ENCODE data around the gene KIF1A.
"Not testable (repeated sequence)": the region's sequence is repeated elsewhere in the genome, so short reads cannot be mapped to it uniquely, and the experiment has no call there.

The KIF1A gene

DNA sequence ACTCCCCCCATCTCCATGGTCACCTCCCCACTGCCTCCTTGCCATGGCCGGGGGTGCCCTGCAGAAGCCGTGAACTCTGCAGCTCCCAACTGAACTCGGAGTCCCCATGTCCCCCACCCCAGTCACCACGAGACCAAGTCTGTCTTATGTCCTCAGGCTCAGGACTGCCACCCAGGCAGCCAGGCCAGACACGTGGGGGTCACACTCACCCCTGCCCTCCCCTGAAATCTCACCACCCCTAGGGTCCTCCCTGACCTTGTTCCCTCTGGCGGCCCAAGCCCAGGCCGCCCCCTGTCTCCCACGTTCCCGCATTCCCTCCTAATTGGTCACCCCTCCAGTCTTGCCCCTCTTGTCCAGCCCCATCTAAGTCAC is 117.4 kb downstream of the KIF1A start:
- no peak for DNase-seq (ENCODE audit: low read depth)
- H3K4me3 ChIP-seq (ENCODE audit: low read length) = no peak overlapping the region
- TF ChIP-seq, protein P1, sequence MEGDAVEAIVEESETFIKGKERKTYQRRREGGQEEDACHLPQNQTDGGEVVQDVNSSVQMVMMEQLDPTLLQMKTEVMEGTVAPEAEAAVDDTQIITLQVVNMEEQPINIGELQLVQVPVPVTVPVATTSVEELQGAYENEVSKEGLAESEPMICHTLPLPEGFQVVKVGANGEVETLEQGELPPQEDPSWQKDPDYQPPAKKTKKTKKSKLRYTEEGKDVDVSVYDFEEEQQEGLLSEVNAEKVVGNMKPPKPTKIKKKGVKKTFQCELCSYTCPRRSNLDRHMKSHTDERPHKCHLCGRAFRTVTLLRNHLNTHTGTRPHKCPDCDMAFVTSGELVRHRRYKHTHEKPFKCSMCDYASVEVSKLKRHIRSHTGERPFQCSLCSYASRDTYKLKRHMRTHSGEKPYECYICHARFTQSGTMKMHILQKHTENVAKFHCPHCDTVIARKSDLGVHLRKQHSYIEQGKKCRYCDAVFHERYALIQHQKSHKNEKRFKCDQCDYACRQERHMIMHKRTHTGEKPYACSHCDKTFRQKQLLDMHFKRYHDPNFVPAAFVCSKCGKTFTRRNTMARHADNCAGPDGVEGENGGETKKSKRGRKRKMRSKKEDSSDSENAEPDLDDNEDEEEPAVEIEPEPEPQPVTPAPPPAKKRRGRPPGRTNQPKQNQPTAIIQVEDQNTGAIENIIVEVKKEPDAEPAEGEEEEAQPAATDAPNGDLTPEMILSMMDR (conservative IDR thresholded peaks at IDR 0.05; ENCODE audit: low read depth, low read length) = no peak

DNA sequence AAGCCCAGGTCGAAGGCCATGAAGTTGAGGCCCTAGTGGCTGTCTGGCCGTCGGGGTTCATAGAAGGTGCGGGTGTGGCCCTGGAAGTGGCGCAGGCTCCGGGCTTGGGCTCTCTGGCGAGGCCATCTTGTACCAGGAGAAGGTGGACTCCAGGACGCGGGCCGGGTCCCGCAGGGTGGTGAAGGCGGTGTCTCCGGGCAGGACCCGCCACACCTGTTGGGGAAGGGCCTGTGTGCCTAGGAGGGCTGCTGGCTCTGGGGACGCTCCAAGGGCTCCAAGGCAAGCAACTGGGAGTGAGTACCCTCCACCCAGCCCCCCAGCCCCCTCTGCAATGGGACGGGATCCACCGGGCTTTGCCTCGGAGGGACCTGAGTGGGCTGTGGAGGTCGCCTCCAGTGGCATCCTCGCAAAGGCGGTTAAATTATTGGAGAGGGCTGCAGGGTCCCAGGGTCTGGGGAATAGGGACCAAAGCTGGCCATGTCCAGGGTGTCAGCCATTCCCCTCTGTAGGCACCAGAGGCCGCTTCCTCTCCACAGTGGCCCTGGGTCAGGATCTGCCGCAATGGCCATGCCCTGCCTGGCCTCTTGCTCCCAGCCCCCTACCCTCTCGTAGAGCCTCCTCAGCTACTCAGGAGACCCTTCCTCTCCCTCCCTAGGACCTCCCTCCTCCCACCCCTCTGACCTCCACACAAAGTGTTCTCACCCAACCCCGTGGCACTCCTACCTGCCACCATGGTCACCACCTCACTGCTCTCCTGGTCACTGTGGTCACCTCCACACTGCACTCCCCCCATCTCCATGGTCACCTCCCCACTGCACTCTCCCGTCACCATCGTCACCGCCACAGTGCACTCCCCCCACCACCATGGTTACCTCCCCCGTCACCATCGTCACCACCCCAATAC is 118.0 kb downstream of the KIF1A start:
- H3K4me3 ChIP-seq (ENCODE audit: low read length) = no peak overlapping the region
- TF ChIP-seq, protein P1 (conservative IDR thresholded peaks at IDR 0.05; ENCODE audit: low read depth, low read length) = no peak
- no peak for DNase-seq (ENCODE audit: low read depth)

GRCh38 chr2:240701091-240701735 is 118.8 kb downstream of the KIF1A start:
- H3K4me3 ChIP-seq (ENCODE audit: low read length) = no peak overlapping the region
- no peak for DNase-seq (ENCODE audit: low read depth)
- TF ChIP-seq, protein P1 (conservative IDR thresholded peaks at IDR 0.05; ENCODE audit: low read depth, low read length) = no peak

- DNase-seq (ENCODE audit: low read depth); H3K4me3 ChIP-seq (ENCODE audit: low read length): not testable (repeated sequence)
Measured at GRCh38 chr2:240700616-240701015, 119.4 kb downstream of the KIF1A start.

- H3K4me3 ChIP-seq (ENCODE audit: low read length); DNase-seq (ENCODE audit: low read depth): not testable (repeated sequence)
Measured at GRCh38 chr2:240699835-240700234, 120.2 kb downstream of the KIF1A start.

- H3K4me3 ChIP-seq (ENCODE audit: low read length); DNase-seq (ENCODE audit: low read depth): not testable (repeated sequence)
Measured at GRCh38 chr2:240698852-240699561, 121.0 kb downstream of the KIF1A start.

GRCh38 chr2:240696469-240696868 is 123.5 kb downstream of the KIF1A start:
- DNase-seq (ENCODE audit: low read depth); H3K4me3 ChIP-seq (ENCODE audit: low read length): not testable (repeated sequence)

GRCh38 chr2:240695593-240695992 is 124.4 kb downstream of the KIF1A start:
- DNase-seq (ENCODE audit: low read depth); H3K4me3 ChIP-seq (ENCODE audit: low read length): not testable (repeated sequence)

DNA sequence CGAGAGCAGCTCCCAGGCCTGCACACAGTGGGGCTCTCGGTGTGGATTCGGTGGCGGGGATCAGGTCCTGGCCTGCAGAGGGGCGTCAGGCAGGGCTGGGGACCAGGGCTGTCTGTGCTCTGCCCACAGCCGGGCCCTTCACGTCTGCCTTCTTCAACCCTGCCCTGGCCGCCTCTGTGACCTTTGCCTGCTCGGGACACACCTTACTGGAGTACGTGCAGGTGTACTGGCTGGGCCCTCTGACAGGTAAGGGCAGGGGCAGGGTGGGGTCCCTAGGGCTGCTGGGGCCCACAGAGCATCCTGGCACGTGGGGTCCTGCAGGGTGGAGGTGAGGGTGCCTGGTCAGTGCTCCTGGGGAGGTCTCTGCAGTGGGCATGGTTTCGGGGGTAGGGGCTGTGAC is 125.7 kb downstream of the KIF1A start:
- DNase-seq (ENCODE audit: low read depth); H3K4me3 ChIP-seq (ENCODE audit: low read length): not testable (repeated sequence)

GRCh38 chr2:240692583-240693561 is 127.1 kb downstream of the KIF1A start:
- DNase-seq (ENCODE audit: low read depth); H3K4me3 ChIP-seq (ENCODE audit: low read length): not testable (repeated sequence)

GRCh38 chr2:240691631-240692420 is 128.2 kb downstream of the KIF1A start, which contains the start of gene AQP12A:
Gene AQP12A, plus strand, starts transcription at chr2:240691866. Its CDS starts 48 bp downstream, at chr2:240691914.
- not testable (repeated sequence) for H3K4me3 ChIP-seq (ENCODE audit: low read length); DNase-seq (ENCODE audit: low read depth)

DNA sequence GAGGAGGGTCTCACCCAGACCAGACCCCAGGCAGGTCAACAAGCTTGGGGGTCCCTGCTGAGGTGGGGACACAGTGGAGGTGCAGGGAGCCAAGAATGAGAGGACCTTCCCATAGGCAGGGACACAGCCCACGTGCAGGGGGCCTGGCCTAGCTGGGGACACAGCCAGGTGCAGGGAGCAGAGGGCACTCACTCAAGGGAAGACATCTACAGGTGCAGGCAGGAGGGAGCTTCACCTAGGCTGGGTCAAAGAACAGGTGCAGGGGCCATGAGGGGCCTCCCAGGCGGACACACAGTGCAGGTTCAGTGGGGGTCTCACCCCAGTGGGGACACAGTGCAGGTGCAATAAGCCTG is 129.0 kb downstream of the KIF1A start:
- not testable (repeated sequence) for DNase-seq (ENCODE audit: low read depth); H3K4me3 ChIP-seq (ENCODE audit: low read length)

DNA sequence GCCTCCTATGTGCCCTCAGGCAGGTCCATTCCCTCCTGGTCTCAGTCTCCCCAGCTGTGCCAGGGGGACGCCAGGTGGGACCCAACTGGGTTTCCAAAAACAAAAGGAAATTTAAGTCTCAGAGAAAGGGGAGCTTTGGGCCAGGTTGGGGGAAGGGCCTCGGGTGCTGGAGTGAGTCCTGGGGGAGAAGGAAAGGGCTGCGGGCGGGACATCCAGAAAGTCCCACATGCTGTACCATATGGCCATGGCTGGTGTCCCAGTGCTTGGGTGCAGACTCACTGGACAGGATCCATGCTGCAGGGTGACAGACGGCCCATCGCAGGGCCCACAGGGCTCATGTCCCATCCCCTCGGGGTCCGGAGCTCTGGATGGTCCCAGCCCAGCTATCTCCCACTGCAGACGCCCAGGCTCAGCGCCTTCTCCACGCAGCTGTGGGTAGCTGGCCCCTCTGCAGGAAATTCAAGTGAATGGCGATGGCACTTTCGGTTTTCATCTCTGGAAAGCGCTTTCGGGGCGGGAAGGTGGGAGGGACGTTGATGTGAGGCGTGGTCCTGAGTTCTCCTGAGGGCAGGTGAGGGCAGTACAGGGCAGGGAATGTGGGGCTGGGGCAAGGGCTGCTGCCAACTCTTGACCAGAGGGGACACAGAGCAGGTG is 129.5 kb downstream of the KIF1A start:
- DNase-seq (ENCODE audit: low read depth); H3K4me3 ChIP-seq (ENCODE audit: low read length): not testable (repeated sequence)
